Measurements from ENCODE around the gene ZMIZ1.

The ZMIZ1 gene

DNA sequence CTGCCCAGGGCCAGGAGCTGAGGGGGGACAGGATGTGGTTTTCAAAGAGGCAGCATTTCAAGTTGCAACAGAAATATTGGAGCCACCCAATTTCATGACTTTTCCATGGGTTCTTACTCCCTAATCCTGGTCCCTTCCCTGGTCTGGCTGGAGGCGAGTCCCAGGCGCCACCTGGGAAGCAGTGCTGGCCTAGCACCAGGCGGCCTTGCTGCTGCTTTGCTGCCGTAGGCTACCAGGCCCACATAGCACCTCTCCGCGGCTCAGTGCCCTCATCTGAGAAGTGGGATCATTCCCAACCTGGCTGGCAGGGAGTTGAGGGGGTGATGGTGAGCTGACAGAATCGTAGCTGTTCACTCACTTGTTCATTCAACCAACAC lies 33.7 kb downstream of the ZMIZ1 start:
- DNase-seq = no peak

- DNase-seq = no peak
Measured at GRCh38 chr10:79103129-79103528, 34.4 kb downstream of the ZMIZ1 start.

DNA sequence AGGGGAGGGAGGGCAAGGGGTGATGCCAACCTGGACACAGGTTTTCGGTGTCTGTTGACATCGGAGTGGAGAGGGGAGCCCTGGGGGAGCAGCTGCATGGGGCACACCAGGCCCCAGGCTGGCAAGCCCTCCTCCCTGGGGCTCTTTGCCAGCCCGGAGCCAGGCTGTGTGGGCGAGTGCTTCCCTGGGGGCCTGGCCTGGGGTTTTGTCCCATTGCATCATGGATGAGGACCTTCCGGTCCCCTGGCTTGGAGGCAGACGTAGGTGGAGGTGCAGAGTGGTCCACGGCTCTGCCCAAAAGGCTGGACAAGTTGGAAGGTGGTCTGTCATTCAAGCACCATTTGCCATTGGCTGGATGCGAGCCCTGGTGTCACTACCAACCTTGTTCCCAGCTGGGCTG lies 34.8 kb downstream of the ZMIZ1 start:
- no peak for DNase-seq

DNA sequence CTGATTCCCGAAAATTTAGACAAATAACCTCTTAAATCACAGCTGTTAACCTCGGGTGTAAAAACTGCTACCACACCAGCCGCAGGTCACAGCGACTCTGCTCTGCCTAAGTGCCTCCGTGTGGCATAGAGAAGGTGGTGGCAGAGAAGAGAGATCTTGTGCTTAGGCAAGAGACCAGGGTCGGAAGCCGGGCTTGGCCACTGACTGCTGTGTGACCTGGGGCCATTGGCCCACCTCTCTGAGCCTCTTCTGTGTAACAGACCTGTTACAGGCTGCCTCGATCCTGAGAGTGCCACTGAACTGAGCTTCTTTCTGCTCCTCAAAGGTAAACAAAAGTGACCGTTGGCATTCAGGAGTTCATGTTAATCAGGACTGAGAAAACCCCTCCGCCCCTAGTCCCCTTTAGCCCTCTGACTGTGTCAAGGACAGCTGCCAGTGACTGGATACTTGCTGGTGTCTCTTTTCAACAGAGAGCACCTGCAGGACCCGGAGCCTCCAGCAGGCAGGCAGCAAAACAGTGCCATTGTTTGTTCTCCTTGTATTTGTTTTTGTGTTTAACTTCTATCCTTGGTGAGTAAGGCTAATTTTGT lies 36.5 kb downstream of the ZMIZ1 start:
- no peak for DNase-seq

DNA sequence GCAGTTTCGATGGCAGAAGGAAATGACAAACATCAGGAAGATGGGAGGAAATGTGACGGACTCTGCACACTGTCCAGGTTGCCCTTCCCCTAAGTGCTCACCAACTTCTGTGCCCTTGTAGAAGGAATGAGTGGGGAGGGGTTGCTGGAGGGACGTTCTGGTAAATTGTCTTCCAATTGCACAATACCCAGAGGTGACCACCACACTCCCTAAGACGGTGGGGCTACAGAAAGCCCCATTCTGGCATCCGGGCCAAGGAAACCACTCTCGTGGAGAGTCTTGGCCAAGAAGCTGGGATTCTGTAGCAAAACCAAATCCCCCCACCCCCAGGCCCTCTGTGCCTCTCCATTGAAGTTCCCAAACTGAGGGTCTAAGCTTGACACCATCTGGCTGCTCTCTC lies 37.1 kb downstream of the ZMIZ1 start:
- DNase-seq = no peak

DNA sequence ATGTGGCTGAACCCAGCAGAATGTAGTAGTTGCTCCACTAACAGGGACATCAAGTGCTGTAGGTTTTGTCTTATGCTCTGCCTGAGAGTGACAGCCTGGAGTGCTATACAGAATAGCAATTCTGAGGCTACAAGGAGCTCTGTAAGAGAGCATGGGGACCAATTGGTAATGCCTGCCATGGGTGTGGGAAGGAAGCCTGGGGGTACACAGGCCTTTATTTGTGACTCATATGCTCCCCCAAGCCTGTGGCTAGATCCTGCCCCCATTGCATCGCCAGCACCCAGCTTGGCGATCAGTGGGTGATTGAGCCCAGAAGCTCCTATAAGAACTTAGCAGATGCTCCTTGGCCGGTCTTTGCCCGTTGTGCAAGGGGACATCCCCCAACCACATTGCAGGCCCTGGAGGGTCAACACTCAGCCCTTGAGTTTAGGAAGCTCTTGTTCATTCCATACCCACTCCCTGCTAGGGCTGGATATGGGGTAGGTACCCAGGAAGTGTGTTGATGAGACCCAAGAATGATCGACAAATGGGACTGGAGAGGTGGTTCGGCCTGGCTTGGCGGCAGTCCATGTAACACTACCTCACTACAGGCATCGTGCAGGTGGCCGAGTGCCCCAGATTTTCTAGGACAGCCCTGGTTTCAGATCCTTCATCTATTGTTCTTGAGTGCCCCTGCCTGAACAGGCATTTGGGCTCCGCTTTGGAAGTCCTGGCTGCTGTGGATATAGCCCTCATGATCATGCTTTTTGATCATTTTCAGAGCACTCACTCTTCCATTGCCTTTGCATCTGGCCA lies 37.7 kb downstream of the ZMIZ1 start:
- no peak for DNase-seq

GRCh38 chr10:79107736-79108264 lies 39.0 kb downstream of the ZMIZ1 start:
- DNase-seq = no peak

DNA sequence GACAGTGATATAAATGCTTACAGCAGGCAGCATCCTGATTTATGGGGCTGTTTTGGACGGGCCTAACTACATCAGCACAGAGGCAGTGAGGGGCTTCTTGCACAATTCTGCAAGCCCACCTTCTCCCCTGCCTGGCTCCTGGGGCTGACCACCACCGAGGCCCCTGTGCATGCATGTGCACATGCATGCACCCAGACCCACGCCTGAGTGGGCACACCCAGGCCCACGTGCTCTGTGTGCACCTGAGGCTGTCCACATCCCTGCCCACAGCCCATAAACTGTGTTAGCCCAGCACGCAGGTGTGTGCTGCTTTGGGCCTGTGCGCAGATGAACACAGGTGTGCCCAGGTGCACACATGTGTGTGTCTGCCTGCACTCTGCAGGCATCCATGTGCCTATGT lies 40.0 kb downstream of the ZMIZ1 start:
- DNase-seq = no peak

GRCh38 chr10:79111427-79111826 lies 42.7 kb downstream of the ZMIZ1 start:
- DNase-seq = no peak

DNA sequence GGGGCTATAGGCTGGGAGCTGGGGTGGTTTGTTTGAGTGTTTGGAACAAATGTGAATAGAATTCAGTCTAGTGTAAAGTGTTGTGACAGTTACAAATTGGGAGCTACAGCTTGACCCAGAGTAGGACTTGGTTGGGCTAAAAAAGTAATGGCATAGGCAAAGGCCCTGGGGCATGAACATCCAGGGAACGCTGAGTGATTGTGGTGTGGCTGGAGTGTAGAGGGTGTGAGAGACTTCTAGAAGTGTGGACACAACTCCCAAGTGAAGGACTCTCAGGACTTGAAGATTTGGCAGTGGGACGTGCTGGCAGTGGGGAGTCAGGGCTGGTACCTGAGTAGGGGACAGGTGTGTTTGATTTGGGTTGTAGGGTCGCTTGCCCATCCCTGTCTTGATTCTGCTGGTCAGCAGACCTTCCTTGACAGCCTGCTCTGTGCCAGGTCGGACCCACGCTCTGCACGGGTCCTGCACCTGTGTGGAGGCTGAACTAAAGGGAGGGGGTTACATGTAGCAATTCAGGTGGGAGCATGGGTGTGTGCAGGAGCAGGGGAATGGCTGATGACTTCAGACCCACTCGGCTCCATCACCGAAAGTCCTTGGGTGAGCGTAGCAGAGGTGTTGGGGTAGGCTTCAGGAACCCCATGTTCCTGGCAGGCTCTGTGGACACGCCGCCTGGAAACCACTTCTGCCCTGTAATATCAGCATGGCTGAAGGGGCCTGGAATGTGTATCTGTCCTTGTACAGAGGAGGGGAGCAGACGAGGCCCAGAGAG lies 43.3 kb downstream of the ZMIZ1 start:
- no peak for DNase-seq

GRCh38 chr10:79112881-79113431 lies 44.2 kb downstream of the ZMIZ1 start:
- no peak for DNase-seq

- DNase-seq = no peak
Measured at GRCh38 chr10:79113827-79114226, 45.1 kb downstream of the ZMIZ1 start.

DNA sequence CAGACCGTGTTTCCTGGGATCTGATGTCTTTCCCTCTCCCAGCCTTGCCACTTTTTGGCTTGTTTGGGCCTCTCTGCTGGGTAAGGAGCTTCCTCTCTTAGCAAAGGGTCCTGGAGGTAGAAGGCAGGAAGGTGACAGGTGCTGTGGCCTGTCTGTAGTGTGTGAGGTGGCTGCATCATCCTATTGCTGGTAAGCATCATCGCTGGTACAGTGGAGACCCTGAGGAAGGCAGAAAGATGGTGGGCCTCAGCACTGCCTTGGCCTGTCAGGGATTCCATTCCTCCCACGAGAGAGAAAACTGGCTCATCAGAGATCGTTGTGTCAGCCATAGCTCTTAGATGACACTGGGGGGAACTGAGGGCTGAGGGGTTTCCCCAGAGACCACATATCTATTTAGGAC lies 46.5 kb downstream of the ZMIZ1 start:
- no peak for DNase-seq

- no peak for DNase-seq
Measured at GRCh38 chr10:79116368-79116767, 47.6 kb downstream of the ZMIZ1 start.

DNA sequence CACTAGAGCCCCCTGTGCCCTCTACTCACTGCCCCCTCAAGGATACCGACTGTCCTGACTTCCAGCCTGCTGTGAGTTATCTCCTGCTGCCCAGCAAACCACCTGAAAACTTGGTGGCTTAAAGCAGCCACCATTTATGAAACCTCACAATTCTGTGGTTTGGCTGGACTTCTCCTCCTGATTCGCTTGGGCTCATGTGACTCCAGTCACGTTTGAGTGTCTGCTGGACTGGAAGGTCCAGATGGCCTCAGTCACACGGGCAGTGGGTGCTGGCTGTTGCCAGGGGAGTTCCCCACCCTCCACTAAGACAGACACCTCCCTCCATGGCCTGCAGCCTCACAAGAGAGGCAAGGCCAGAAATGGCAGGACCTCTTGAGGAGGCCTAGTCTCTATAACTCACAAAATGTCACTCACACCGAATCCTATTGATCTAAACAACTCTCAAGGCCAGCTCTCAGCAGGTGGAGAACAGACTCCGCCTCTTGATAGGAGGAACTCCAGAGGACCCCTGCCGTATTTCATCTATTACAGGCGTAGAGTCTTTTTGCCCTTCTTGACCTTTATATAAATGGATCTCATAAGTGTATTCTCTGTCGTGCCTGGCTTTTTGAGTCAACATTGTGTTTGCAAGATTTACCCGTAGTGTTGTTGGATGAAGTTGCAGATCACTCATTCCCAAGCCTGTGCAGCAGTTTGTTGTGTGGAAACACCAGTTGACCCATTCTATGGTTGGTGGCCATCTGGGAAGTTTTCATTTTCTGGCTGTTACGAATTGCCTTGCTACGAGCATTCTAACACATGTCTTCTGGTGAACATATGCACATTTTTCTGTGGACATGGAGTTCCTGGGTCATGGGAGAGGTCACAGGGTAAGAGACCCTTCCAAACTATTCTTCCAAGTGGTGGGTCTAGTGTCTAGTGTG lies 48.3 kb downstream of the ZMIZ1 start:
- DNase-seq = no peak

GRCh38 chr10:79118286-79119202 lies 49.8 kb downstream of the ZMIZ1 start:
- DNase-seq = no peak

GRCh38 chr10:79119306-79119705 lies 50.5 kb downstream of the ZMIZ1 start:
- DNase-seq = no peak

GRCh38 chr10:79123547-79123963 lies 54.8 kb downstream of the ZMIZ1 start:
- DNase-seq = no peak

- DNase-seq = no peak
Measured at GRCh38 chr10:79124066-79124465, 55.3 kb downstream of the ZMIZ1 start.

- no peak for DNase-seq
Measured at GRCh38 chr10:79125092-79125491, 56.3 kb downstream of the ZMIZ1 start.

Measured in stimulated activated naive CD4-positive, alpha-beta T cell treated with Interleukin-2 at 50 U/mL for 16 hours (primary cell).